Hematopoietic multipotent progenitor cell (in vitro differentiated cells): Measurements from ENCODE around the gene AVPR2. TPM values are rescaled to one million over a fixed set of nuclear protein-coding genes. Genes with fewer than 3 reads are reported as not detected.

Source experiments
- DNase-seq, 3 donors: peaks; one replicate each; pipeline ENCODE4 v3.0.0-alpha.2; 2011 to 2015; ENCODE audit warnings: low read depth in 2 of 3, low spot score in 2 of 3
- total RNA-seq: library from RNA; depleted of rRNA; stranded (reverse); fragments of >200 nt; gene quantifications from one replicate; pipeline ENCODE4 v1.2.3, GENCODE V29; 2012

The AVPR2 gene
- total RNA-seq, 1 donor, result under 0.01 TPM

DNA sequence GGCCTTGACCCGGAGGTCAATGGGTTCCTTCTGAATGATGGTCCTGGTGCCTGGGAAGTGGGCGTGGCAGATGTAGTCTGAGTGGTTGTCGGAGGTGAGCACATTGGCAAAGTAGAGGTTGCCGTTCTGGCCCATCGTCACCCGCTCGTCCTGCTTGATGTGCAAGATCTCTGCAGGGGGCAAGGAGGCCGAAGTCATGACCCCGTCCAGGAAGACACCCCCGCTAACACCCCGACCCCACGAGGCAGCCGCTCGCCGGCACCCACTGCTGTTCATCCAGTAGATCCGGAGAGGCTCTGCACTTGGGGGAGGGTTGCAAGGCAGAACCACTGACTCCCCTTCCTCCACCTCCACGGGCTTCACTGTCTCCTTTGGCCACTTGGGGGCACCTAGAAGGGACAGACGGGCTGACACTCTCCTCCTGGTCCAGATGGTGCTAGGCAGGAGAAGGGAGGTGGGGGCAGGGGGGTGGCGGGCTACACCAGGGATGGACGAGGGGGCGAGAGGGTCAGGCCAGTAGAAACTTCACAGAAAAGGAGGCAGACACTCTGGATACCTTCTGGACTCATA lies 33.6 kb upstream of the AVPR2 start:
- no peak for DNase-seq

DNA sequence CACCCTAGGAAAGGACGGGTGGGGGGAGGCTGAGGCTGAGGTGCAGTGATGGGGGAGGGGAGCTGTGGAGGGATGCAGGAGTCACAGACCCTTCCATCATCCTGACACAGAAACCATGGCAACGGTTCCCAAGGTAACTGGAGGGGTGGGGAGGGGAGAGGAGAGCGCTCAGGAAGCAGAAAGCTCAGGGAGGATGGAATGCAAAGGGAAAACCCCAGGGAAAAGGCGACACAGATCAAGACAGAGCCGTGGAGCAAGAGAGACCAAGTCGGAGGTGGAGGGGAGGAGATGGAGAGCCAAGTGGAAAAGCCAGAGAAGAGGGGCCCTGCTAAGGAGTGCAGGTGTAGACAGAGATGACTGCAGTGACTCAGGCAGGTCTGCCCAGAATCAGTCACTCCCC lies 33.0 kb upstream of the AVPR2 start:
- DNase-seq, result no peak

DNA sequence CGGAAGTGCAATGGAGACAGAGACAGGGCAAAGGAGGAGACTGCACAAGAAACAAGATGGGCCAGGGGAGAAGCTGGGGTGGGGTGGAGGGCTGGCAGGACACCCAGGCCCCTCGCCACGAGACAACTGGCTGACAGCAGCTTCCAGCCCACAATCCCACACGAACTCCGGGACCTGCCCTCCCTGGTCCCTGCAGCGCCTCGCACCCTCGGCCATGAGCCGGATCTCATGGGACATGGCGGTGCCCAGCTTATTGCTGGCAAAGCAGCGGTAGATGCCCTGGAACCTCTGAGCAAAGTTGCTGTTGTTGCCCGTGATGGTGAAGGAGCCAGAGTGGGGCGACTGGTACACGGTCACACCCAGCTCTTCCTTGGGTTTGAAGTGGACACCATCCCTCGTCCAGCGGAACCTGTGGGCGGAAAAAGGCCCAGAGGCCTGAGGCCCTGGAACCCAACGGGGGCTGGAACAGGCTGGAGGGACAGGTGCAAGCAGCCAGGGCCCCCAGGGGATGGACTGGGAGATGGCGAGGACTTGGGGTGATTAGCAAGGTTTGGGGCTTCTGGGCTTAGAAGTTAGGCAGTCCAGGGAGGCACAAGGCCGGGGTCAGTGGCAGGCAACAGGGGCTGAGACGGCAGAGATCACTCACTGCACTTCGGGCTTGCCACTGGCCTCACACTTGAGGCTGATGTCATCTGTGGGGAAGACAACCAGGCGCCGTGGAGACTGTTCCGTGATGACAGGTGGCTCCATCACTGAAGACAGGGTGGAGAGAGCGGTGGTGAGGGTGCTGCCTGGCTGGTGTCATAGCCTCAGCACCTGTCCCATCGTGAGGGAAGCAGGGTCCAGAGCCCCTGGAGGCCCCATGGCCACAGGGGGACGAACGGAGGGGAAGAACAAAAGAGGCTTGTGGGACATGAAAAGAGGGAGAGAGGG lies 32.3 kb upstream of the AVPR2 start:
- no peak for DNase-seq

DNA sequence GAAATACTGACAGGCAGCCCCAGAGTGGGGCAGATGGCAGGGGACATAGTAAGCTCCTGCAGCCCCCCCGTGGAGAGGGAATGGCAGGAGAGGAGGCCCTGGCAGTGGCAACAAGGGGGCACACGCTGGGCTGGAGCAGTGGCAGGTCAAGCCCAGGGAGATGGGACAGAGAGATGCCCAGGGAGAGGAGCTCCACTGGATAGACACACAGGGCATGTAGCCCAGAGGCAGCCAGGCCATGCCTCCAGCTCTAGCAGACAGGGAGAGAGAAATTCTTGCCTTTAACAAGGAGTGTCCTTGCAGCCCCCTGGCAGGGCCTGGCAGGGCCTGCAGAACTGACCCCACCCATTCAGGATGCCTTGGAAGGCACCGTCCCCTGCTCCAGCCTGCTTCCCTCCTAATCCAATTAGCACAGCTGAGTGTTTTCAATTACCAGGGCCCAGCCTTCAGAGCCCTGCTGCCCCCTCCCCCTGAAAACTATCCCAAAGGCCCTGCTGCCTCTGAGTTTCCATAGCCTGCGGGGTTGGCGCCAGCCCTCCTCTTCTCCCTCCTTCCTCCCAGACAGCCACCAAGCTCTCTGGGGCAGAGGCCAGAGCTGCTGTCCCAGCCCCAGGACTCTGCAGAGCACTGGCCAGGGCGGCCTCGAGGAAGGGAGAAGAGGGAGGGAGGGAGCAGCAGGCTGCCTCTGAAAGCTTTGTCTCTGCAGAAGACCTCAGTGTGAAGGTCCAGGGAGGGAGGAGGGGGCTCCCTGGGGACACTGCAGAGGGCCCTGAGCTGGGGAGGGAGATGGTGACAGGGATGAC lies 31.0 kb upstream of the AVPR2 start:
- DNase-seq, result no peak

DNA sequence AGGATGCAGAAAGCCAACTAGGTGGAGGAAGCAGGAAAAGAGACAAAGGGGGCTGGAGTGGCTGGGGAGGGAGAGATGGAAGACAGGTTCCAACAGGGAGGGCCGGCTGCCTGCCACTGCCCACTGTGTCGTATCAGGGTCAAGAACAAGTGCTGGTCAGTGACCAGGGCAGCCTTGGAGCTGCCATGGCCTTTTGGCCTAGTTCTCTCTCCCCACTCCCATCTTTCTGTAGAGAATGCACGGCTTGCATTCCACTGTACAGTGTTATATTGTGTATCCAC lies 30.4 kb upstream of the AVPR2 start:
- no peak for DNase-seq

DNA sequence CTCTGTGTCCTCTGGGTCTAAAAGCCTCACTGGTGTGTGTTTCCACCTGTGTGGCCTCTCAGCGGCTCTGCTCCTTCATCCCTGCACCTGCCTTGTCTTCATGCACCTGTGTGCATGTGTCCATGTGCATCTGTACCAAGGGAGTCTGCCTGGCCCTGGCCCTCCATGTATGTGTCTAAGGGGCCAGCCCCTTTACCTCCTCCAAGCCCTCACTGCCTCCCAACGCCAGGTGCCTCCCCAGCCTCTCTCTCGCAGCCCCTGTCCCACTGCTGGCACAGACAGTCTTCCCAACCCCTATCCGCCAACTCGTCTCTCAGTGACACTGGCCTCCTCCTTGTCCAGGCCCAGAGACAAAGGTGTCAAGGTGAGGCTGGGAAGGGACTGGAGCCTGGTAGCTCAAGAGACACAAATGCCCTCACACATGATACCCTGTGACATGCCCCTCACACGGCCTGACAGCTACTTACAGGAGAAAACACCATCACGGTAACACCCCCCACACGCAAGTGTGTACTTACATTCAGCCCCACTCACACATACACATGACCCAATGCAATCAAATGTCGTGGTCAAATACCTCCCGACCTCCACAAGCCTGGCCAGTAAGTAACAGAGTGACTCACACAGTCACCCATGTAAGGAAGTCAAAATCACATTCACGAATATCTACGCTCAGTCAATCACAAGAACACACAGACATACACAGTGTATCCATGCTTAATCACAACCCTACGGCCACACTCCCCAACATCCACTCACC lies 29.9 kb upstream of the AVPR2 start:
- DNase-seq, result no peak

DNA sequence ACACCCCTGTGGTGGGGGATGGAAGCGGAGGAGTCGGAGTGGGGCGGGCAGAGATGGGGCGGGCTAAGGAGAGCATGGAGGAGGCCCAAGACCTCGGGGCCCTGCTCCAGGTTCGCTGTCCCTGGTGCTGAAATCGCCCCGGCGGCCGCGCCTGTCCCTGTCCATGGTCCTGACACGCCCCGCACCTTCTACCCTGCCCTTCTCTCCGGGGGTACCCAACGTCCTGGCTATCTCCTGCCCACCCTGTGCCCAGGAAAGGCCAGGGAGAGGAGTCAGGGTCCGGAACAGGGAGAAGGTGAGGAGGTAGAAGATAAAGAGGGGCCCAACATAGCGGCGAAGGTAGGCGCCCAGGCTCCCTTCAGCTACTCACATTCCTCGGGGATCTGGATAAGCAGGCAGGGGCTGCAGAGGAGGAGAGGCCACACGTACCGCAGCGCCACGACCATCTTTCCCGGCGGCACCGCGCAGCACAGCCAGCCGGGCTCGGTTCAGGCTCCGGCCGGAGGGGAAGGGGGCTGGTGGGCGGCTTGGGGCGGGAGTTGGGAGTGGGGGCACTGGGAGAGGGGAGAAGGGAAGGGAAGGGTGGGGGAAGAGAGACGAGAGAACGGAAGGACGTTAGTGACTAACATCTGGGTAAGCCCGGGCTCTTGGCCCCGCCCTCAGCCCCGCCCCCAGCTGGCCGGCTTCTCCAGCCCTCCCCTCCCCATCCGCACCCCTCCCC lies 28.9 kb upstream of the AVPR2 start:
- peak; percentile 41 to 56 (median 46) for DNase-seq

DNA sequence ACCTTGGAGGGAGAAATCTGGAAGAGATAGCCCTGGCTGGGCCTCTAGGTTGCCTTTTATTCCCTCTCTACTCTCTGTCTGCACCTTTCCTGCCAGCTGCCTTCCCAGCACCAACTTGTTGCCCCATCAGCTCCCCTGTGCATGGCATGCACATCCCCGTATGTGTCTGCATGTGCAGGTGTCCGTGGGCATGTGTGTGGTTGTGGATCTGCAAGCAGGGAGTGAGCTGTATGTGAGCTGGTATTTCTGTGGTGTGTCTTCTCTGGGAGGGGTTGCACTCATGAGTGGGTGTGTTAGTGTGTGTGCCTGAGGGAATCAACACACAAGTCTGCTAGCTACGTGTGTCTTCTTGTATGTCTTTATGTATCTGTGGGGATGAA lies 28.4 kb upstream of the AVPR2 start:
- no peak for DNase-seq

DNA sequence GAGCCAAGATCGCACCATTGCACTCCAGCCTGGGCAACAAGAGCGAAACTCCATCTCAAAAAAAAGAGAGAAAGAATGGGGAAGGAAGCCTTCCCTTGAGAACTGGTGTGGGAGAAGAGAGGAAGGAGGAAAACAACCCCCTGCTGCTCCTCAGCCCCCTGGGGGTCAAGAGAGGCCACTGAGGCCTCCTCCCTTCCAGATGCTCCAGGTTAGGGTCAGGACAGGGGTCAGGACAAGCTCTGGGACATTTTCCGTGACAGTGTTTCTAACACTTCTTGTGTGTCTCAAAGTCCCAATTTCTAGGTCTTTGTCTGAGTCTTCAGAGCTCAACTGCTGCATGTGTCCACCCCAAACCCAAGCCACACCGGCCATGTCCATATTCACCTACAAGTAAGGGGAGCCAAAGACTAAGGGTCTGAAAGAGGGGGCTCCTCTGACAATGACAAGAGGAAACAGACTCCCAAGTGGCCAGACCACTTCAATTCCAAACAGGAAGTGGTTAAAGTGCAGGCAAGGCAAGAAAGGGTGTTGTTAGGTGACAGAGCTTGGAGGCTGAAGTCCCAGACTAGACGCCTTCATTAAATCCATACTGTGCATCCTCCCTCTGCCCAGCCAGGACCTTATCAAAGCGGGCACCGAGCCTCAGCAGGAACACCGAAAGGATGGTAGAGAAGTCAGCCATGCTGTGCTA lies 26.8 kb upstream of the AVPR2 start:
- no peak for DNase-seq

DNA sequence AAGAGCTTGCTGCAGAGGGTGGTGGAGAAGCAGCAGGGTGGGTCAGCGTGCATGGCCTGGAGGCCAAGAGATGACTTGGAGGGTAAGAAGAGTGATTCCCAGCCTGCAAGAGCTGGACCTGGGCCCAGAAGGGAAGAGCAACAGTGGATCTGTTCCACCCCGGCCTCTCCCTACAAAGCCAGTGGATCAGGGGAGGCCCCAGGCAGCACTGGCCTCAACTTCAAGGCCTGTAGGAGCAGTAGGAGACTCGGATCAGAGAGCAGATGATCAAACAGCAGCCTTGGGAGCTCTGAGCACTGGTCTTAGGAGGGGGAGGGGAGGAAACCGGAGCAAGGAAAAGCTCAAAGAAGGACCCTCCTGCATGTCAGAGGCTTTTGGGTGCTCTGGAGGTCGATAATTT lies 26.1 kb upstream of the AVPR2 start:
- DNase-seq, result no peak

DNA sequence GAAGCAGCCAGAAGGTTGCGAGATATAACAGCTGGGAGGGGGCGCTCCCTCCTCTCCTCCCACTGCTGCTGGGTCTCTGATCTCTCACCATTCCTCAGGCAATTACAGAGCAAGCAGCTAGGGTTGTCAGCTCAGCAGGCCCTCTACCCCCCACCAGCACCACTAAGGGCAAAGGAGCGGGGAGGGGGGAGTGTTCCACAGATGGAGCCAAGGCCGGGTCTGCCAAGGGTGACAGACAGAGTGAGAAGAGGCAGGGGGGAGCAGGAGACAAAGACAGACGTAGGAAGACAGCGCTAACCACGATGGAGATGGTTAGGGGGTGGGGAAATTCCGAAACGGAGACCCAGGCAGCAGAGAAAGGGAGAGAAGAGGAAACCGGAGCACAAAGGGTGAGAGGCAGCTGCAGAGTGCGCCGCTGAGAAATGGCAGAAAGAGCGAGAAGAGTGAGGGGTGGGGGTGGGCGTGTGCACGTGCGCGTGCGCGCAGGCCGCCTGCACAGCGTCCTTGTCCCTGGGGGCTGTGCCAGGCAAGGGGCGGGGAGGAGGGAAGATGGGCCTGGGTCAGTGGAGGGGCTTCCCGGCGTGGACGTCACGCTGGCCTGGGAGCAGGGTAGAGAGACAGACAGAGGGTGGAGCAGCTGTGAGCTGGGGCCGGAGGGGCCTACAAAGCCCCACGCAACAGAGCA lies 25.4 kb upstream of the AVPR2 start:
- peak in 2 of 3 donors; percentile 17 to 22 for DNase-seq

DNA sequence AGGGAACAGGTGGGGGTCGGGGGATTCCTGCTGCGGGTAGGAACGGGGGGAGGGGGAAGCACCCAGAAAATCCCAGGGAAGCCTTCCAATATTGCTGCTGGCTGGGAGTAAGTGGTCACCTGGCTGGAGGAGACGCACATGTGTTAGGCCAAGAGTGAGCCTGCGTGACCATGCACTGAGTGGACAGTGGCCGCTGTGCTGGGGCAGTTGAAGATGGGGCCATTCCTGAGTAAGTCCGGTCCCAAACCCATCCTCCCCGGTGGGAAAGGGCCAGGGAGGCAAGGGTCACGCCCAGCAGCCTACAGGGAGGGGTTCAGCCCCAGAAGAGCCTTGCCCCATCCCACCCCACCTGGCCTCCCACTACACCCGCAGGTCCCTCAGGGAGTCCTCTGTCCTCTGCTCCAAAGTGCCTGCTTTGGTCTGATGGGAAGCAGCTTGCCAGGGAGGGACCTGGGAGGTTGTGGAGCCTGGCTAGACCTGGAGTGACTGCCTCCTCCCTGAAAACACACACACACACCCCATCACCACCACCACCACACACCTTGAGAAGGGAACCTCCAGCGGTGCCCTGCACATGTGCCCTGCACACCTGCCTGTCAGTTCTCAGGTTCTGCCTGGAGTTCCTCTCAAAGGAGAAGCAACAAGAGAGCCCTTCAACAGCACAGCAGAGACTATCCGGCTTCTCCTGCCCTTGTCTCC lies 24.6 kb upstream of the AVPR2 start:
- DNase-seq, result no peak

DNA sequence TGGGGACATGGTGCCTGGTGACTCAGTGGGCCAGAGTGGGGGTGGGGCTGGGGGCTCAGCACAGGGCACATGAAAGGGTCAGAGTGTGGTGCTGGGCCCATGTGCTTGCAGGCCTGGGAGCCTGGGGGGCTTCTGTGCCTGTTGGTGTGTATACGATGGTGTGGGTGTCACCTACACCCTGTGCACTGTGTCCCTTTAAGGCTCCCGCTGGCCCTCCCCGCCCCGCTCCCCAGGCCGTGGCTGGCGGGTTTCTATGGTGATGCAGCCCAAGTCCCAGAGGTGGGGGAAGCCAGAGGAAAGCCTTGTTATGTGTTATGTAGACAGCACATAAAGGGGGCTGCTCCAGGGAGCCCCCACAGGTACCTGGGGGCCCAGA lies 24.0 kb upstream of the AVPR2 start:
- no peak for DNase-seq

DNA sequence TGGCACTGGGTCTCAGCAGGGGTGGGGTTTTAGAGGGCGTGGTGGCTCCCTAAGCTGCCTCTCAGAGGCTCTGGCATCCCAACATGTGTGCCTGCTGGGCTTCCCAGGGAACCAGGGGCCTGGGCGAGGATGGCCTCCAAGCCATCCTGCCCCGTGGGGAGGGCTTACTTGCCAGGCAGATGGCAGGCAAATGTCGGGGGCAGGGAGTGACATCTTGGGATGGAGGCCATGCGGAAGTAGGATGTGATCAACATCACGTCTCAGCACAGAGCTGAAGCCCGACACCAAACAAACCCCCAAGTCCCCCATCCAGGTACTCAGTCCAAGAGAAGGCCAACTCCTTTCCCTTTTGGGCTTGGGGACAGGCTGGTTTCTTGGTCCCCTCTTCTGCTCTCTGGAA lies 23.2 kb upstream of the AVPR2 start:
- DNase-seq, result no peak

DNA sequence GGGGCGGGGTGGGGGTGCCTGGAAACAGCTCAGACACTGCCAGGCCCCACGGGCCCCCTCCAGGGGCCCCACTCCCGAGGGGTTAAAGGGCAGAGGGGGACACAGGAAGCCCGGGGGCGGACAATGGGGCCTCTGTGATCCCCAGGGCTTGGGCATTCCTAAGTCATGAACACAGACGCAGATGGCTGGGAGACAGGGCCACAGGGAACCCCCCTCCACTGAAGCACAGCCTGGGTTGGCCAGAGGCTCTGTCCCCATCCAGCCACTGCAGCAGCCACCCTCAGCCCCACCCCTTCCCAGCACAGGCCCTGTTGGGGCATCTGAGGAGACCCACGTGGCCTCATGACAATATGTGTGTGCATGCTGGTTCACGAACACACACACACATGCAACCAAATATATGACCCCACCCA lies 22.4 kb upstream of the AVPR2 start:
- no peak for DNase-seq

DNA sequence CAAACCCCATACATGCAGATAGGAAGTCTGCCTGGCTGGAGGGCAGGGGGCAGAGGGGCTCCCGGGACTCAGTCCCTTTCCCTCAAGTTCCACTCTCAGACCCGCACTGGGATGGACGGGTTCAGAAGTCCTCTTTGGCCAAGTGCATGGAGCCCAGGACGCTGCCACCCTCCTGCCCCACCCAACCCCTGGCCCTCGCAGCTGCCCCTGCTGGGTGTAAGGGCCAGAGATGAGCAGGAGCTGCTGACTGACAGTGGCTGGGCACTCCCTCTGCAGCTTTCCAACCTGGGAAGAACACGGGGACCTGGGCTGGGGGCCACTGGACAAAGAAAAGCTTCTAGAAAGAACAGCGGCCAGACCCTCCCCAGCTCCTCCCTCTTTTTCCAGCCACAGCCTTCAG lies 21.9 kb upstream of the AVPR2 start:
- DNase-seq, result no peak

DNA sequence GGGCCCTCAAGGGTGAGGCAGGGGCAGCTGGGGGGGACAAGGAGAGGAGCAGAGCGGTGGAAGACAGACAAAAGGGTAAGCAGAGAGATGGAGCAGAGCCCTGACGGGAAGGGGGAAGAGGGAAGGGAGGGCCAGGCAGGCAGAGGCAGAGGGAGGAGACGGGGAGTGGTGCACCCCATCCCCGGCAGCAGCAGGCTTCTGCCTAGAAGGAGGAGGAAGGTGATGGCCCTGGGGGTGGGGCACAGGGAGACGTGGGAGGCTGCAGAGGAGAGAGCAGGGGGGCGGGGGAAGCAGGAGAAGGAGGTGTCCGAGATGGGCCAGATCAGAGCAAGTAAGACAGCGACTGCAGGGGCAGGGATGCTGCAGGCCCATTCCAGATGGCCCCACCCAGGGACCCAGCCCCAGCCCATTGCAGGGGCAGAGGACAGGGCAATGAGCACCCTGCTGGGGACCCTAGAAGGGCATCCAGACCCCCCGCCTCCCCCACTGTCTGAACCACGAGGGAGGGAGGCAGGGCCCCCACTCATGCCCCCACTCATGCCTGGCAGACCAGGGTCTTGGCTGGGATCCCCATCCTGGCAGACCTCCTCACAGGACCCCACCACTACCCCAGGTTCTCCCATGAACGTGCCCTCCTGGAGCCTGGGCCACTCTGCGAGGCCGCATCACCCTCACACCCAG lies 21.2 kb upstream of the AVPR2 start:
- no peak for DNase-seq

DNA sequence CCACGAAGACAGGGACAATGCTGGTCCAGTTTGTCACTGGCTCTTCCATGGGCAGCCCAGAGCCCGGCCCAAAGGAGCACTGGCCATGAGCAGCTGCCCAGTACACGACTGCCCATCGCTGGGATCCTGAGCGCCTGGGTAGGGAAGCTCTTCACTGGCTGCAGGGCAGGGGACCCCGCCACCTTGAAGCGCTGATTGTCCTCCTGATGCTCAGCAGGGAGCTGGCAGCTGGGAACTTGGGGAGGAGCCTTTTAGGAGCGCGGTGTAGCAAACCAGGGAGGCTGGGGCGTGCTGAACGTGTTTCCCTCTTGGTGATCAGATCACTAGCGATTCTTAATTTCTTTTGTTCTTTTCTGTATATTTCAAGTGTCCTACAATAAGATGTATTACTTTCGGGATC lies 20.3 kb upstream of the AVPR2 start:
- no peak for DNase-seq
